ENCODE measurements around the gene MPZL3.

DNA sequence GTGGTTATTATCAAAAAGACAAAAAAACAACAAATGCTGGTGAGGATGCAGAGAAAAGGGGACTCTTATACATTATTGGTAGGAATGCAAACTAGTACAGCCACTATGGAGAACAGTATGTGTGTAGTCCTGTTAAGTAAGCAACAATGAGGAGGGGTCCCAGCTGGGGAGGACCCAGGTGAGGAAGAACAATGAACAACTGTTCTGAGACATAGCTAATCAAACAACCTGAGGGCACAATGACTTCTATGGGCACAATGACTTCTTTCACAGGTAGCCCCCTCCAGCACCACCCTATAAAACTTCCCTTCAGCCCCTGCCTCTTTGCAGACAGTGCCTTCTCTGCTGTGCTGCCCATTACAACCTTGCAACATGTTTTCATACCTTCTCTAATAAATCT, 32.9 kb downstream of the MPZL3 start:
- TF ChIP-seq EZH2 (IDR thresholded peaks at IDR 0.05) = no peak
- TF ChIP-seq POLR2AphosphoS5 (IDR thresholded peaks at IDR 0.05; ENCODE audit: borderline replicate concordance, low read depth, low read length) = no peak
- no peak for TF ChIP-seq FOXP2 (optimal IDR thresholded peaks at IDR 0.05; ENCODE audit: control extremely low read depth, extremely low read length, insufficient read depth)

Data from SK-N-MC (cell line).